Prostate gland (tissue), 2 donors: Measurements from ENCODE around the gene ENTPD8. TPM values are rescaled to one million over a fixed set of nuclear protein-coding genes. Genes with fewer than 3 reads are reported as not detected.
"Not testable (repeated sequence)": the region's sequence is repeated elsewhere in the genome, so short reads cannot be mapped to it uniquely, and the experiment has no call there.

Source experiments
- DNase-seq: peaks from one replicate; pipeline ENCODE4 v3.0.0-alpha.2; 2019; ENCODE audit warnings: low spot score
- H3K27ac ChIP-seq, 2 donors: fragments of 200-600 bp; sonication (generic); 2 replicates each; pipeline ENCODE4 v1.5.1; 2017 to 2019
- H3K27me3 ChIP-seq: fragments of 200-600 bp; sonication (generic); replicated peaks from 2 replicates; pipeline ENCODE4 v1.5.1; 2019; ENCODE audit not compliant: insufficient read depth
- H3K36me3 ChIP-seq, 2 donors: fragments of 200-600 bp; sonication (generic); 1 replicate in 1 of 2; 2 replicates in 1 of 2; pipeline versions ENCODE4 v1.5.1 to v1.8.1; 2017 to 2019
- H3K4me1 ChIP-seq: fragments of 200-600 bp; sonication (generic); replicated peaks from 2 replicates; pipeline ENCODE4 v1.5.1; 2019
- H3K4me3 ChIP-seq, 2 donors: fragments of 200-600 bp; sonication (generic); 2 replicates each; pipeline ENCODE4 v1.5.1; 2017 to 2019
- H3K9me3 ChIP-seq: fragments of 200-600 bp; sonication (generic); 2 replicates; pipeline ENCODE4 v1.5.1; 2017
- CTCF ChIP-seq, 4 experiments: fragments of 200-600 bp in 2 of 4; fragments of 450-650 bp in 2 of 4; sonication (generic) in 2 of 4; IDR thresholded peaks; 1 replicate in 3 of 4; 2 replicates in 1 of 4; pipeline ENCODE4 v1.5.1; 2016 to 2019; ENCODE audit warnings: antibody characterized with exemption in 4 of 4, mild to moderate bottlenecking in 2 of 4, moderate library complexity in 2 of 4
- POLR2A ChIP-seq: fragments of 450-650 bp; IDR thresholded peaks from one replicate; pipeline ENCODE4 v1.6.1; 2016; ENCODE audit warnings: antibody characterized with exemption, mild to moderate bottlenecking
- POLR2AphosphoS5 ChIP-seq: sonication (generic); formaldehyde crosslinking; IDR thresholded peaks from one replicate; pipeline ENCODE4 v1.6.1; 2017; ENCODE audit warnings: antibody characterized with exemption
- WGBS: methylation state at CpG from one replicate; pipeline ENCODE4 v1.1.5; 2018; 5-methylcytosine and 5-hydroxymethylcytosine counted together
- intact Hi-C: fragments of 100-400 bp; cut with DNase I; formaldehyde crosslinking; loops from one replicate; pipeline ENCODE4 v1.14.2; 2022
- total RNA-seq, 2 donors: library from RNA; depleted of rRNA; stranded (reverse); fragments of >200 nt; gene quantifications; one replicate each; pipeline ENCODE4 v1.1.0, GENCODE V29; 2016

ENTPD8 gene
- total RNA-seq, 2 donors from 2014 or later: 1.8 TPM

GRCh38 chr9:137475666-137476065 lies 34.5 kb upstream of the ENTPD8 start:
- Histone ChIP-seq H3K4me1 (no peaks in the 10 kb centered on the region), H3K9me3 (no peaks in the 10 kb centered on the region), H3K27ac (no peak overlapping the region), H3K36me3 (no peaks in the 10 kb centered on the region), H3K4me3 (no peak overlapping the region), H3K27me3 (no peaks in the 10 kb centered on the region)
- WGBS: 94% methylated on average over 3 of the region's 3 CpGs
- intact Hi-C loops: no loop called here
- TF ChIP-seq POLR2A (no peak), CTCF (IDR thresholded peaks at IDR 0.05) (no peak), POLR2AphosphoS5 (no peak)
- DNase-seq: no peak

GRCh38 chr9:137474271-137474670 lies 33.1 kb upstream of the ENTPD8 start:
- no peak for DNase-seq
- TF ChIP-seq CTCF (IDR thresholded peaks at IDR 0.05): no peak
- TF ChIP-seq POLR2A: no peak
- TF ChIP-seq POLR2AphosphoS5: no peak
- H3K27ac ChIP-seq: no peak overlapping the region
- H3K4me1 ChIP-seq: no peaks in the 10 kb centered on the region
- H3K4me3 ChIP-seq: no peak overlapping the region
- no peaks in the 10 kb centered on the region for H3K36me3 ChIP-seq
- WGBS: 93% methylated on average over 18 of the region's 18 CpGs
- H3K9me3 ChIP-seq: no peaks in the 10 kb centered on the region
- intact Hi-C loops: no loop called here
- H3K27me3 ChIP-seq: no peaks in the 10 kb centered on the region

GRCh38 chr9:137470785-137471184 lies 29.6 kb upstream of the ENTPD8 start:
- Histone ChIP-seq H3K9me3 (no peaks in the 10 kb centered on the region), H3K27me3 (no peaks in the 10 kb centered on the region), H3K36me3 (no peaks in the 10 kb centered on the region), H3K27ac (no peak overlapping the region), H3K4me3 (no peak overlapping the region), H3K4me1 (no peaks in the 10 kb centered on the region)
- DNase-seq: no peak
- WGBS: 78% methylated on average over 7 of the region's 7 CpGs
- TF ChIP-seq CTCF (IDR thresholded peaks at IDR 0.05) (no peak), POLR2A (no peak), POLR2AphosphoS5 (no peak)
- intact Hi-C loops: no loop called here

- DNase-seq: no peak
- TF ChIP-seq CTCF (IDR thresholded peaks at IDR 0.05) (no peak), POLR2AphosphoS5 (no peak), POLR2A (no peak)
- WGBS: 97% methylated on average over 7 of the region's 7 CpGs
- H3K4me3 ChIP-seq: no peak overlapping the region
- intact Hi-C loops: no loop called here
- no peak overlapping the region for H3K27ac ChIP-seq
- H3K27me3 ChIP-seq: no peaks in the 10 kb centered on the region
- H3K9me3 ChIP-seq: no peaks in the 10 kb centered on the region
- no peaks in the 10 kb centered on the region for H3K4me1 ChIP-seq
- no peaks in the 10 kb centered on the region for H3K36me3 ChIP-seq
Measured at GRCh38 chr9:137467896-137468295, 26.7 kb upstream of the ENTPD8 start.

GRCh38 chr9:137467161-137467581 lies 26.0 kb upstream of the ENTPD8 start:
- no peaks in the 10 kb centered on the region for H3K36me3 ChIP-seq
- intact Hi-C loops: no loop called here
- H3K27ac ChIP-seq: no peak overlapping the region
- H3K9me3 ChIP-seq: no peaks in the 10 kb centered on the region
- TF ChIP-seq POLR2A: no peak
- no peak for TF ChIP-seq POLR2AphosphoS5
- no peak for TF ChIP-seq CTCF (IDR thresholded peaks at IDR 0.05)
- H3K27me3 ChIP-seq: no peaks in the 10 kb centered on the region
- no peak overlapping the region for H3K4me3 ChIP-seq
- WGBS: 92% methylated on average over 16 of the region's 16 CpGs
- no peaks in the 10 kb centered on the region for H3K4me1 ChIP-seq
- DNase-seq: no peak

- H3K36me3 ChIP-seq, H3K9me3 ChIP-seq, H3K27ac ChIP-seq, DNase-seq, H3K27me3 ChIP-seq, H3K4me1 ChIP-seq, H3K4me3 ChIP-seq, intact Hi-C loops: not testable (repeated sequence)
- WGBS: 91% methylated on average over 35 of the region's 35 CpGs
Measured at GRCh38 chr9:137466389-137467085, 25.4 kb upstream of the ENTPD8 start.
